Liver (tissue), 9 donors: Measurements from ENCODE around the gene CXCR1. TPM values are rescaled to one million over a fixed set of nuclear protein-coding genes. Genes with fewer than 3 reads are reported as not detected.

Experiments used
- DNase-seq: peaks from one replicate; pipeline ENCODE4 v3.0.0-alpha.2; 2017; ENCODE audit warnings: low spot score
- H3K27ac ChIP-seq, 2 donors: one replicate each; pipeline ENCODE4 v1.7.0; 2013; ENCODE audit warnings: inconsistent platforms in 2 of 2, low read length in 2 of 2, control low read depth in 1 of 2, low read depth in 1 of 2, mild to moderate bottlenecking in 1 of 2
- H3K27me3 ChIP-seq, 4 donors: one replicate each; pipeline versions ENCODE4 v1.6.1 to v1.7.0; 2013; ENCODE audit warnings: low read length in 3 of 4, inconsistent platforms in 1 of 4, mild to moderate bottlenecking in 1 of 4, moderate library complexity in 1 of 4; ENCODE audit not compliant: control insufficient read depth in 4 of 4, insufficient read depth in 4 of 4
- H3K36me3 ChIP-seq, 4 donors: one replicate each; pipeline versions ENCODE4 v1.6.1 to v1.7.0; 2013; ENCODE audit warnings: low read length in 3 of 4, mild to moderate bottlenecking in 3 of 4, low read depth in 1 of 4, moderate library complexity in 1 of 4; ENCODE audit not compliant: control insufficient read depth in 4 of 4, insufficient read depth in 3 of 4
- H3K4me1 ChIP-seq, 4 donors: one replicate each; pipeline versions ENCODE4 v1.6.1 to v1.7.0; 2013; ENCODE audit warnings: low read length in 3 of 4, mild to moderate bottlenecking in 3 of 4, moderate library complexity in 1 of 4; ENCODE audit not compliant: control insufficient read depth in 4 of 4, insufficient read depth in 4 of 4
- H3K4me3 ChIP-seq, 3 donors: one replicate each; pipeline versions ENCODE4 v1.6.1 to v1.7.0; 2013; ENCODE audit warnings: low read length in 3 of 3, control low read depth in 1 of 3, low read depth in 1 of 3, mild to moderate bottlenecking in 1 of 3
- H3K9ac ChIP-seq, 2 donors: one replicate each; pipeline ENCODE4 v1.7.0; 2013; ENCODE audit warnings: low read length in 2 of 2, mild to moderate bottlenecking in 2 of 2, moderate library complexity in 2 of 2, control low read depth in 1 of 2, low read depth in 1 of 2
- H3K9me3 ChIP-seq, 4 donors: one replicate each; pipeline versions ENCODE4 v1.6.1 to v1.7.0; 2013; ENCODE audit warnings: low read length in 3 of 4; ENCODE audit not compliant: control insufficient read depth in 4 of 4
- CTCF ChIP-seq: fragments of 150-350 bp; IDR thresholded peaks from 2 replicates; pipeline ENCODE4 v1.5.1; 2017; ENCODE audit warnings: improper control_type of control experiment, low read depth, low read length; ENCODE audit not compliant: missing input control
- HNF4A ChIP-seq, 2 donors: conservative IDR thresholded peaks; 2 replicates each; pipeline ENCODE4 v1.6.1; 2016; ENCODE audit warnings: antibody characterized with exemption in 2 of 2, mild to moderate bottlenecking in 2 of 2
- HNF4G ChIP-seq: IDR thresholded peaks from 2 replicates; pipeline ENCODE4 v1.6.1; 2016; ENCODE audit warnings: antibody characterized with exemption
- JUND ChIP-seq, 2 donors: IDR thresholded peaks; 2 replicates each; pipeline ENCODE4 v1.6.1; 2016; ENCODE audit warnings: antibody characterized with exemption in 2 of 2
- RAD21 ChIP-seq, 2 donors: IDR thresholded peaks; 2 replicates each; pipeline ENCODE4 v1.6.1; 2016; ENCODE audit warnings: antibody characterized with exemption in 2 of 2, mild to moderate bottlenecking in 2 of 2
- RXRA ChIP-seq, 2 donors: IDR thresholded peaks; 2 replicates each; pipeline ENCODE4 v1.6.1; 2017 to 2018; ENCODE audit warnings: antibody characterized with exemption in 2 of 2, mild to moderate bottlenecking in 1 of 2
- SP1 ChIP-seq: IDR thresholded peaks from 2 replicates; pipeline ENCODE4 v1.6.1; 2018; ENCODE audit warnings: antibody characterized with exemption, mild to moderate bottlenecking
- YY1 ChIP-seq: IDR thresholded peaks from 2 replicates; pipeline ENCODE4 v1.6.1; 2016; ENCODE audit warnings: antibody characterized with exemption, mild to moderate bottlenecking
- WGBS: extraction: QIAGEN DNeasy Blood & Tissue Kit; methylation state at CpG from one replicate; pipeline ENCODE4 v1.1.7; 2013; 5-methylcytosine and 5-hydroxymethylcytosine counted together
- polyA plus RNA-seq, 2 donors: library from polyadenylated mRNA; stranded (reverse) in 1 of 2; unstranded in 1 of 2; fragments of 200-250 nt in 1 of 2; fragments of >200 nt in 1 of 2; fragmentation: Nextera tagmentation in 1 of 2; extraction: Ambion mirVana in 1 of 2; gene quantifications; one replicate each; pipeline versions ENCODE4 v1.2.1 to v1.2.3, GENCODE V29; 2013 to 2015
- total RNA-seq, 2 donors: library from RNA; depleted of rRNA; stranded (reverse); fragments of >200 nt; gene quantifications; one replicate each; pipeline ENCODE4 v1.2.3, GENCODE V29; 2014
- TF ChIP-seq, protein P1 (sequence below): IDR thresholded peaks from 2 replicates; pipeline ENCODE4 v1.6.1; 2016; ENCODE audit warnings: antibody characterized with exemption
- TF ChIP-seq, protein P2 (sequence below): IDR thresholded peaks from 2 replicates; pipeline ENCODE4 v1.6.1; 2016; ENCODE audit warnings: antibody characterized with exemption, mild to moderate bottlenecking
- donor health status: healthy.
- donor health status: healthy.
- donor health status: healthy.
- donor health status: healthy.
- donor health status: healthy.

CXCR1 gene
- total and polyA plus RNA-seq, 4 donors, result 0.26 to 1.8 (median 0.71) TPM

GRCh38 chr2:218169757-218170546 is 3.2 kb upstream of the CXCR1 start:
- H3K27me3 ChIP-seq, result no peaks in the 10 kb centered on the region
- H3K9ac ChIP-seq, result no peak overlapping the region
- H3K4me3 ChIP-seq, result no peak overlapping the region
- no peaks in the 10 kb centered on the region for H3K9me3 ChIP-seq
- no peak for DNase-seq
- WGBS, result 66% methylated on average over 5 of the region's 5 CpGs
- H3K27ac ChIP-seq, result no peak overlapping the region
- TF ChIP-seq, protein P1, sequence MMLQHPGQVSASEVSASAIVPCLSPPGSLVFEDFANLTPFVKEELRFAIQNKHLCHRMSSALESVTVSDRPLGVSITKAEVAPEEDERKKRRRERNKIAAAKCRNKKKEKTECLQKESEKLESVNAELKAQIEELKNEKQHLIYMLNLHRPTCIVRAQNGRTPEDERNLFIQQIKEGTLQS, result no peak
- TF ChIP-seq YY1 (peak; percentile 66), HNF4A (conservative IDR thresholded peaks at IDR 0.05) (peak; percentile 39 to 64), RXRA (IDR thresholded peaks at IDR 0.05) (peak; percentile 23 to 38), SP1 (peak; percentile 59), JUND (IDR thresholded peaks at IDR 0.05) (no peak), HNF4G (no peak)
- TF ChIP-seq, protein P2, sequence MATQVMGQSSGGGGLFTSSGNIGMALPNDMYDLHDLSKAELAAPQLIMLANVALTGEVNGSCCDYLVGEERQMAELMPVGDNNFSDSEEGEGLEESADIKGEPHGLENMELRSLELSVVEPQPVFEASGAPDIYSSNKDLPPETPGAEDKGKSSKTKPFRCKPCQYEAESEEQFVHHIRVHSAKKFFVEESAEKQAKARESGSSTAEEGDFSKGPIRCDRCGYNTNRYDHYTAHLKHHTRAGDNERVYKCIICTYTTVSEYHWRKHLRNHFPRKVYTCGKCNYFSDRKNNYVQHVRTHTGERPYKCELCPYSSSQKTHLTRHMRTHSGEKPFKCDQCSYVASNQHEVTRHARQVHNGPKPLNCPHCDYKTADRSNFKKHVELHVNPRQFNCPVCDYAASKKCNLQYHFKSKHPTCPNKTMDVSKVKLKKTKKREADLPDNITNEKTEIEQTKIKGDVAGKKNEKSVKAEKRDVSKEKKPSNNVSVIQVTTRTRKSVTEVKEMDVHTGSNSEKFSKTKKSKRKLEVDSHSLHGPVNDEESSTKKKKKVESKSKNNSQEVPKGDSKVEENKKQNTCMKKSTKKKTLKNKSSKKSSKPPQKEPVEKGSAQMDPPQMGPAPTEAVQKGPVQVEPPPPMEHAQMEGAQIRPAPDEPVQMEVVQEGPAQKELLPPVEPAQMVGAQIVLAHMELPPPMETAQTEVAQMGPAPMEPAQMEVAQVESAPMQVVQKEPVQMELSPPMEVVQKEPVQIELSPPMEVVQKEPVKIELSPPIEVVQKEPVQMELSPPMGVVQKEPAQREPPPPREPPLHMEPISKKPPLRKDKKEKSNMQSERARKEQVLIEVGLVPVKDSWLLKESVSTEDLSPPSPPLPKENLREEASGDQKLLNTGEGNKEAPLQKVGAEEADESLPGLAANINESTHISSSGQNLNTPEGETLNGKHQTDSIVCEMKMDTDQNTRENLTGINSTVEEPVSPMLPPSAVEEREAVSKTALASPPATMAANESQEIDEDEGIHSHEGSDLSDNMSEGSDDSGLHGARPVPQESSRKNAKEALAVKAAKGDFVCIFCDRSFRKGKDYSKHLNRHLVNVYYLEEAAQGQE, result no peak
- H3K4me1 ChIP-seq, result no peaks in the 10 kb centered on the region
- no peaks in the 10 kb centered on the region for H3K36me3 ChIP-seq

DNA sequence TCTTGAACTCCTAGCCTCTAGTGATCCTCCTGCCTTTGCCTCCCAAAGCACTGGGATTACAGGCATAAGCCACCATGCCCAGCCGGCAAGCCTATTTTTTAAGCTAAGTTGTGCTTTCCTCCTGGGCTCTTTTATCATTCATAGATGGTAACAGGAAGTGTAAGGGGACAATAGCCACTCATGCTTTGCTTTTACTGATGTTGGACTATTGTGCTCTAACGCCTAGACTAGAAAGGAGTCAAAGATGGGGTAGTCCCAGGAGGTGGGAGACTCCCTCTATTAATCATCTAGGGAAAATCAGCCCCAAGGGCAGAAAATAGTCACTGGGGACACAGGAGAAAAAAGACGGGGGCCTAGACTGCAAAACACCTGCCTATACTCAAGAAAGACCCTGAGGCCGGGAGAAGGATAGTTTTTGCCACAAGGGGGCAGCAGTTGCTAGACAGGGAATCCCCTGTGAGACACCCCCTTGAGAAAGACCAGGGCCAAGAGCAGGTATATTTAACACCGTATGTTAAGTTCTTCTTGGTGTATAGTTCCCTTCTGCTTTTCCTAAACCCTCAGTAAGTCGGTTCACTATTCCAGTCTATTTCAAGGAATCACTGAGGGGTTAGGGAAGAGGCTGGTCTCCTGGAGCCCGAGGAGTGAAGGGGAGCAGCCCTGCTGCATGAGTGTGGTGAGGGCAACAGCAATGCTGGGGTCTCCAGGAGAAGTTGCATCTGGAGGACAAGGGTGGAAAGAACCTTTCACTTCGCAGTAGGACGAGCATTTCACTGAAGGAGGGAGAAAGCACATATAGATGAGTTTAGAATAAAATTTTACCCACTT is 2.1 kb upstream of the CXCR1 start:
- no peaks in the 10 kb centered on the region for H3K4me1 ChIP-seq
- 60% methylated on average over 9 of the region's 9 CpGs for WGBS
- no peak overlapping the region for H3K27ac ChIP-seq
- no peak overlapping the region for H3K4me3 ChIP-seq
- TF ChIP-seq CTCF (peak; percentile 32), RAD21 (IDR thresholded peaks at IDR 0.05) (peak; percentile 33 to 61), SP1 (no peak)
- H3K36me3 ChIP-seq, result no peaks in the 10 kb centered on the region
- H3K9me3 ChIP-seq, result no peaks in the 10 kb centered on the region
- DNase-seq, result peak; percentile 67
- no peak overlapping the region for H3K9ac ChIP-seq
- H3K27me3 ChIP-seq, result no peaks in the 10 kb centered on the region
